Naive thymus-derived CD4-positive, alpha-beta T cell (primary cell): ENCODE measurements around the gene KDM5B. TPM values are rescaled to one million over a fixed set of nuclear protein-coding genes. Genes with fewer than 3 reads are reported as not detected.
A peak's percentile ranks its signal among the peaks of the same experiment; 100 is the strongest.
"Not testable (repeated sequence)": the region's sequence is repeated elsewhere in the genome, so short reads cannot be mapped to it uniquely, and the experiment has no call there.

ENCODE experiments used
- ATAC-seq: fragments of 150-1000 bp; cut with Tn5 transposase; 2 replicates; pipeline ENCODE4 v1.10.0; 2021; ENCODE audit warnings: mild to moderate bottlenecking, moderate library complexity
- CTCF ChIA-PET: fragments of 350-600 bp; sonication (Branson Sonifier 250); formaldehyde crosslinking; loops from one replicate; lab custom pipeline; 2021; ENCODE audit warnings: antibody characterized with exemption; lab: Charles Lee
- POLR2A ChIA-PET: fragments of 350-600 bp; sonication (Branson Sonifier 250); formaldehyde crosslinking; loops from one replicate; lab custom pipeline; 2021; ENCODE audit warnings: antibody characterized with exemption, inconsistent platforms; lab: Charles Lee
- DNase-seq, 9 donors: peaks; one replicate each; pipeline versions ENCODE4 v3.0.0 to v3.0.0-alpha.2; 2020 to 2022; ENCODE audit warnings: mixed read lengths in 1 of 9
- H3K27ac ChIP-seq: one replicate; pipeline ENCODE4 v1.7.0; 2013; ENCODE audit warnings: mild to moderate bottlenecking, low read depth, low read length, moderate library complexity
- H3K27me3 ChIP-seq, 2 donors: one replicate each; pipeline ENCODE4 v1.7.0; 2013; ENCODE audit warnings: low read length in 2 of 2, mild to moderate bottlenecking in 2 of 2, moderate library complexity in 2 of 2; ENCODE audit not compliant: control insufficient read depth in 2 of 2, insufficient read depth in 2 of 2
- H3K36me3 ChIP-seq, 3 experiments: 1 replicate in 2 of 3; 2 replicates in 1 of 3; pipeline ENCODE4 v1.7.0; 2013; ENCODE audit warnings: low read length in 3 of 3, mild to moderate bottlenecking in 3 of 3, moderate library complexity in 1 of 3; ENCODE audit not compliant: insufficient read depth in 3 of 3, control insufficient read depth in 2 of 3
- H3K4me1 ChIP-seq, 2 donors: one replicate each; pipeline ENCODE4 v1.7.0; 2013; ENCODE audit warnings: low read length in 2 of 2, mild to moderate bottlenecking in 2 of 2, moderate library complexity in 1 of 2; ENCODE audit not compliant: control insufficient read depth in 2 of 2, insufficient read depth in 2 of 2
- H3K4me3 ChIP-seq: 2 replicates; pipeline ENCODE4 v1.7.0; 2013; ENCODE audit warnings: mild to moderate bottlenecking, low read length
- H3K9me3 ChIP-seq, 3 experiments: 1 replicate in 2 of 3; 2 replicates in 1 of 3; pipeline ENCODE4 v1.7.0; 2013; ENCODE audit warnings: low read length in 3 of 3; ENCODE audit not compliant: control insufficient read depth in 2 of 3
- H3K27ac Mint-ChIP-seq, 9 donors: one replicate each; pipeline ENCODE4 v1.8.0; 2020 to 2022; ENCODE audit warnings: mixed read lengths in 9 of 9, mild to moderate bottlenecking in 8 of 9, moderate library complexity in 5 of 9, inconsistent platforms in 2 of 9
- H3K27me3 Mint-ChIP-seq, 5 donors: one replicate each; pipeline ENCODE4 v1.8.0; 2021 to 2022; ENCODE audit warnings: mixed read lengths in 5 of 5, mild to moderate bottlenecking in 1 of 5
- H3K36me3 Mint-ChIP-seq, 5 donors: one replicate each; pipeline ENCODE4 v1.8.0; 2020 to 2022; ENCODE audit warnings: mixed read lengths in 5 of 5, mild to moderate bottlenecking in 3 of 5, inconsistent platforms in 1 of 5
- H3K4me1 Mint-ChIP-seq, 7 donors: one replicate each; pipeline ENCODE4 v1.8.0; 2020 to 2022; ENCODE audit warnings: mixed read lengths in 7 of 7, mild to moderate bottlenecking in 3 of 7, inconsistent platforms in 1 of 7
- H3K4me3 Mint-ChIP-seq, 10 donors: one replicate each; pipeline ENCODE4 v1.8.0; 2020 to 2022; ENCODE audit warnings: mild to moderate bottlenecking in 10 of 10, mixed read lengths in 10 of 10, moderate library complexity in 6 of 10, inconsistent platforms in 2 of 10
- H3K9me3 Mint-ChIP-seq, 11 donors: one replicate each; pipeline ENCODE4 v1.8.0; 2020 to 2022; ENCODE audit warnings: mixed read lengths in 11 of 11, mild to moderate bottlenecking in 4 of 11, inconsistent platforms in 1 of 11, moderate library complexity in 1 of 11
- intact Hi-C, 2 donors: fragments of 100-400 bp; cut with micrococcal nuclease; formaldehyde crosslinking; loops; one replicate each; pipeline ENCODE4 v1.15.1; 2023
- polyA plus RNA-seq, 2 donors: library from polyadenylated mRNA; unstranded; fragments of 300-500 nt; fragmentation: Illumina TruSeq; gene quantifications; one replicate each; pipeline ENCODE4 v1.2.3, GENCODE V29; 2021
- total RNA-seq, 6 experiments: library from RNA in 5 of 6; stranded (reverse) in 5 of 6; gene quantifications; 1 replicate in 5 of 6; 2 replicates in 1 of 6; pipeline ENCODE4 v1.2.3 and lab custom pipeline; 2021 to 2026

KDM5B gene
- total and polyA plus RNA-seq, 7 experiments from 2014 or later, result 16.1 to 105 (median 59.2) TPM

- Mint-ChIP-seq H3K4me3 (no peak overlapping the region), H3K4me1 (no peaks in the 10 kb centered on the region), H3K27me3 (no peaks in the 10 kb centered on the region), H3K36me3 (peaks cover 0 to 33% (median 20%) of the 10 kb centered on the region in 5 donors), H3K9me3 (no peaks in the 10 kb centered on the region), H3K27ac (peak overlapping the region in 1 of 9 donors; percentile 43)
- POLR2A ChIA-PET, result no interaction called here
- no peaks in the 10 kb centered on the region for H3K9me3 ChIP-seq
- H3K27ac ChIP-seq, result no peak overlapping the region
- ATAC-seq, result no peak
- H3K4me1 ChIP-seq, result no peaks in the 10 kb centered on the region
- H3K4me3 ChIP-seq, result no peak overlapping the region
- peaks cover 6 to 33% (median 15%) of the 10 kb centered on the region in 3 experiments for H3K36me3 ChIP-seq
- CTCF ChIA-PET, result interaction anchor here (0.7 to 1.4 kb wide), 3 partner anchors 9 to 535 kb away, joined by 3 to 5 read pairs (median 3); no protein-coding TSS in a partner anchor
- no peaks in the 10 kb centered on the region for H3K27me3 ChIP-seq
- intact Hi-C loops, result no loop called here
- DNase-seq, result no peak
Observed at GRCh38 chr1:202725526-202725925, 82.7 kb downstream of the KDM5B start.

- POLR2A ChIA-PET, result no interaction called here
- intact Hi-C loops, result no loop called here
Observed at GRCh38 chr1:202723708-202724107, 84.5 kb downstream of the KDM5B start.

GRCh38 chr1:202723046-202723445 is 85.2 kb downstream of the KDM5B start:
- H3K4me3 ChIP-seq, H3K36me3 ChIP-seq, H3K27ac ChIP-seq, DNase-seq, intact Hi-C loops, H3K4me1 ChIP-seq, ATAC-seq, H3K27me3 ChIP-seq, H3K9me3 ChIP-seq, H3K4me1 Mint-ChIP-seq, H3K4me3 Mint-ChIP-seq, H3K27ac Mint-ChIP-seq, H3K36me3 Mint-ChIP-seq, H3K9me3 Mint-ChIP-seq: not testable (repeated sequence)
- H3K27me3 Mint-ChIP-seq, result peaks cover 0 to 13% (median 0%) of the 10 kb centered on the region in 5 donors
- ChIA-PET CTCF (interaction anchor here (0.8 kb wide), 1 partner anchor 530 kb away, joined by 3 read pairs; no protein-coding TSS in a partner anchor), POLR2A (interaction anchor here (0.5 kb wide), 1 partner anchor 563 kb away, joined by 3 read pairs; no protein-coding TSS in a partner anchor)

More at GRCh38 chr1:202723708-202724107, 84.5 kb downstream of the KDM5B start:
- H3K36me3 Mint-ChIP-seq, result peaks cover 0 to 15% (median 6%) of the 10 kb centered on the region in 5 donors
- H3K4me3 Mint-ChIP-seq, result no peak overlapping the region
- peak overlapping the region in 7 of 9 donors; percentile 4 to 42 (median 28) for H3K27ac Mint-ChIP-seq
- CTCF ChIA-PET, result interaction anchor here (0.8 kb wide), 1 partner anchor 531 kb away, joined by 3 read pairs; no protein-coding TSS in a partner anchor
- H3K4me3 ChIP-seq, result no peak overlapping the region
- H3K27me3 ChIP-seq, result no peaks in the 10 kb centered on the region
- H3K9me3 ChIP-seq, result no peaks in the 10 kb centered on the region
- H3K4me1 ChIP-seq, result peaks cover 0 to 4% of the 10 kb centered on the region in 2 donors
- no peak overlapping the region for H3K27ac ChIP-seq
- H3K4me1 Mint-ChIP-seq, result peaks cover 0 to 6% (median 5%) of the 10 kb centered on the region in 7 donors
- H3K36me3 ChIP-seq, result peaks cover 3 to 14% (median 3%) of the 10 kb centered on the region in 3 experiments
- ATAC-seq, result no peak
- H3K9me3 Mint-ChIP-seq, result no peaks in the 10 kb centered on the region
- no peak for DNase-seq
- peaks cover 0 to 8% (median 0%) of the 10 kb centered on the region in 5 donors for H3K27me3 Mint-ChIP-seq

GRCh38 chr1:202716654-202717053 is 91.6 kb downstream of the KDM5B start:
- H3K36me3 Mint-ChIP-seq, result no peaks in the 10 kb centered on the region
- Histone ChIP-seq H3K36me3 (no peaks in the 10 kb centered on the region), H3K27me3 (no peaks in the 10 kb centered on the region), H3K9me3 (no peaks in the 10 kb centered on the region), H3K4me3 (no peak overlapping the region), H3K27ac (no peak overlapping the region), H3K4me1 (peaks cover 0 to 4% of the 10 kb centered on the region in 2 donors)
- peaks cover 13 to 59% (median 21%) of the 10 kb centered on the region in 5 donors for H3K27me3 Mint-ChIP-seq
- intact Hi-C loops, result no loop called here
- CTCF ChIA-PET, result interaction anchor here (0.6 to 1.8 kb wide), 4 partner anchors 8 to 524 kb away, joined by 3 to 6 read pairs (median 5); partner anchors contain the start of gene LGR6
- H3K9me3 Mint-ChIP-seq, result no peaks in the 10 kb centered on the region
- H3K4me3 Mint-ChIP-seq, result no peak overlapping the region
- ATAC-seq, result no peak
- H3K4me1 Mint-ChIP-seq, result peaks cover 0 to 6% (median 5%) of the 10 kb centered on the region in 7 donors
- no peak for DNase-seq
- H3K27ac Mint-ChIP-seq, result no peak overlapping the region
- POLR2A ChIA-PET, result no interaction called here

GRCh38 chr1:202714202-202714601 is 94.0 kb downstream of the KDM5B start:
- DNase-seq, H3K27ac Mint-ChIP-seq, H3K9me3 Mint-ChIP-seq, H3K4me1 ChIP-seq, H3K4me3 ChIP-seq, intact Hi-C loops, POLR2A ChIA-PET, H3K36me3 ChIP-seq, H3K27me3 ChIP-seq, H3K4me1 Mint-ChIP-seq, H3K27ac ChIP-seq, ATAC-seq, H3K9me3 ChIP-seq, H3K4me3 Mint-ChIP-seq, H3K36me3 Mint-ChIP-seq: not testable (repeated sequence)
- CTCF ChIA-PET, result interaction anchor here (1.0 kb wide), 1 partner anchor 250 kb away, joined by 3 read pairs; no protein-coding TSS in a partner anchor
- peaks cover 27 to 76% (median 35%) of the 10 kb centered on the region in 5 donors for H3K27me3 Mint-ChIP-seq

- no peaks in the 10 kb centered on the region for H3K36me3 ChIP-seq
- POLR2A ChIA-PET, result no interaction called here
- no peak for DNase-seq
- H3K27ac Mint-ChIP-seq, result no peak overlapping the region
- CTCF ChIA-PET, result interaction anchor here (1.0 kb wide), 1 partner anchor 249 kb away, joined by 3 read pairs; no protein-coding TSS in a partner anchor
- peaks cover 36 to 77% (median 42%) of the 10 kb centered on the region in 5 donors for H3K27me3 Mint-ChIP-seq
- H3K9me3 ChIP-seq, result no peaks in the 10 kb centered on the region
- no peaks in the 10 kb centered on the region for H3K9me3 Mint-ChIP-seq
- H3K4me3 Mint-ChIP-seq, result no peak overlapping the region
- peaks cover 0 to 12% (median 5%) of the 10 kb centered on the region in 7 donors for H3K4me1 Mint-ChIP-seq
- H3K27ac ChIP-seq, result no peak overlapping the region
- no peak for ATAC-seq
- H3K36me3 Mint-ChIP-seq, result no peaks in the 10 kb centered on the region
- peaks cover 0 to 3% of the 10 kb centered on the region in 2 donors for H3K27me3 ChIP-seq
- H3K4me3 ChIP-seq, result no peak overlapping the region
- H3K4me1 ChIP-seq, result no peaks in the 10 kb centered on the region
- intact Hi-C loops, result no loop called here
Observed at GRCh38 chr1:202713110-202713509, 95.1 kb downstream of the KDM5B start.
